Measurements from ENCODE around the gene SHB. TPM values are rescaled to one million over a fixed set of nuclear protein-coding genes. Genes with fewer than 3 reads are reported as not detected.

The SHB gene
- total RNA-seq, 1 experiment from 2014 or later: 28.7 TPM

GRCh38 chr9:37915911-37916470 lies 153.0 kb downstream of the SHB start:
- H3K9ac ChIP-seq (ENCODE audit: low read length): no peak overlapping the region
- POLR2A ChIA-PET: interaction anchor here (0.8 kb wide), 1 partner anchor 35 kb away, joined by 4 read pairs; no protein-coding TSS in a partner anchor
- DNase-seq (ENCODE audit: low read depth, low spot score): no peak
- H3K4me3 ChIP-seq (replicated peaks in 1 of 2; ENCODE audit: low read depth in 1 of 2, low read length in 2 of 2): no peak overlapping the region
- H3K9me3 ChIP-seq (ENCODE audit: control insufficient read depth in 1 of 2, insufficient read depth in 1 of 2, low read depth in 1 of 2, low read length in 2 of 2): no peaks in the 10 kb centered on the region
- H4K20me1 ChIP-seq (ENCODE audit: insufficient read depth): no peaks in the 10 kb centered on the region
- CTCF ChIA-PET: interaction anchor here (1.3 to 4.9 kb wide), 3 partner anchors 172 to 348 kb away, joined by 5 to 54 read pairs (median 27); no protein-coding TSS in a partner anchor
- peaks cover 7 to 17% of the 10 kb centered on the region in 2 experiments; a peak in 2 of 4 replicates for H3K36me3 ChIP-seq (ENCODE audit: control insufficient read depth in 1 of 2, insufficient read depth in 2 of 2, low read length in 2 of 2)
- H3K27me3 ChIP-seq (ENCODE audit: insufficient read depth, low read length): no peaks in the 10 kb centered on the region
- TF ChIP-seq ZFX (IDR thresholded peaks at IDR 0.05) (no peak), ZBTB33 (IDR thresholded peaks at IDR 0.05; ENCODE audit: extremely low read depth, insufficient replicate concordance, low read length) (no peak), CEBPB (IDR thresholded peaks at IDR 0.05; ENCODE audit: low read depth) (no peak)
- no peak overlapping the region for H2AFZ ChIP-seq (ENCODE audit: low read depth, low read length, poor library complexity, severe bottlenecking)
- peaks cover 0 to 5% of the 10 kb centered on the region in 2 experiments; a peak in 1 of 4 replicates for H3K4me1 ChIP-seq (ENCODE audit: control insufficient read depth in 1 of 2, insufficient read depth in 2 of 2, low read length in 2 of 2)
- H3K9me2 ChIP-seq (ENCODE audit: insufficient read depth): no peaks in the 10 kb centered on the region
- H3K79me2 ChIP-seq (ENCODE audit: insufficient read depth, low read length): no peaks in the 10 kb centered on the region
- no TSS peak for BruUV-seq (replicated peaks)
- RAD21 ChIA-PET (ENCODE audit: low non-redundant PET in 1 of 2, low total read pairs in 2 of 2, uncharacterized antibody in 2 of 2, unreplicated experiment in 2 of 2): no interaction called here
- H3K4me2 ChIP-seq (ENCODE audit: low read length): no peak overlapping the region
- intact Hi-C loops (cut with micrococcal nuclease): loop anchor here (5.0 kb wide), 1 partner anchor 51 kb away; no protein-coding TSS in a partner anchor
- no peak overlapping the region for H3K27ac ChIP-seq (ENCODE audit: low read depth, low read length)
- ATAC-seq: no peak

- intact Hi-C loops (cut with micrococcal nuclease): loop anchor here (5.0 kb wide), 2 partner anchors 37 to 52 kb away; no protein-coding TSS in a partner anchor
- H3K4me3 ChIP-seq (replicated peaks in 1 of 2; ENCODE audit: low read depth in 1 of 2, low read length in 2 of 2): no peak overlapping the region
- TF ChIP-seq CTCF (IDR thresholded peaks at IDR 0.05 in 2 of 3, conservative IDR thresholded peaks at IDR 0.05 in 1 of 3; ENCODE audit: borderline replicate concordance in 1 of 3, insufficient read depth in 1 of 3, low read depth in 2 of 3, low read length in 2 of 3) (no peak), CEBPB (IDR thresholded peaks at IDR 0.05; ENCODE audit: low read depth) (no peak), ZFX (IDR thresholded peaks at IDR 0.05) (no peak), SP1 (IDR thresholded peaks at IDR 0.05; ENCODE audit: low read depth) (no peak), EZH2 (IDR thresholded peaks at IDR 0.05) (no peak), RAD21 (IDR thresholded peaks at IDR 0.05; ENCODE audit: low read depth) (no peak), ZBTB33 (IDR thresholded peaks at IDR 0.05; ENCODE audit: extremely low read depth, insufficient replicate concordance, low read length) (no peak), ZNF274 (IDR thresholded peaks at IDR 0.05; ENCODE audit: low read depth, low read length) (no peak), ATF3 (IDR thresholded peaks at IDR 0.05) (no peak)
Measured at GRCh38 chr9:37914701-37915358, 154.2 kb downstream of the SHB start.

More at GRCh38 chr9:37914701-37915358, 154.2 kb downstream of the SHB start:
- Histone ChIP-seq H3K79me2 (ENCODE audit: insufficient read depth, low read length) (no peaks in the 10 kb centered on the region), H3K36me3 (ENCODE audit: control insufficient read depth in 1 of 2, insufficient read depth in 2 of 2, low read length in 2 of 2) (peaks cover 6 to 14% of the 10 kb centered on the region in 2 experiments; a peak in 2 of 4 replicates), H3K9me2 (ENCODE audit: insufficient read depth) (no peaks in the 10 kb centered on the region), H3K9ac (ENCODE audit: low read length) (no peak overlapping the region), H3K9me3 (ENCODE audit: control insufficient read depth in 1 of 2, insufficient read depth in 1 of 2, low read depth in 1 of 2, low read length in 2 of 2) (no peaks in the 10 kb centered on the region), H3K27ac (ENCODE audit: low read depth, low read length) (no peak overlapping the region), H3K4me1 (ENCODE audit: control insufficient read depth in 1 of 2, insufficient read depth in 2 of 2, low read length in 2 of 2) (peaks cover 0 to 5% of the 10 kb centered on the region in 2 experiments; a peak in 1 of 4 replicates), H3K4me2 (ENCODE audit: low read length) (no peak overlapping the region), H4K20me1 (ENCODE audit: insufficient read depth) (no peaks in the 10 kb centered on the region), H2AFZ (ENCODE audit: low read depth, low read length, poor library complexity, severe bottlenecking) (no peak overlapping the region), H3K27me3 (ENCODE audit: insufficient read depth, low read length) (no peaks in the 10 kb centered on the region)
- POLR2A ChIA-PET: interaction anchor here (0.6 kb wide), 1 partner anchor 502 kb away, joined by 3 read pairs; no protein-coding TSS in a partner anchor
- DNase-seq (ENCODE audit: low read depth, low spot score): no peak
- RAD21 ChIA-PET (ENCODE audit: low non-redundant PET in 1 of 2, low total read pairs in 2 of 2, uncharacterized antibody in 2 of 2, unreplicated experiment in 2 of 2): interaction anchor here in 1 of 2 experiments (1.6 kb wide), 1 partner anchor 133 kb away, joined by 5 read pairs; no protein-coding TSS in a partner anchor
- no peak for ATAC-seq
- CTCF ChIA-PET: interaction anchor here (3.0 to 4.9 kb wide), 2 partner anchors 173 to 349 kb away, joined by 27 to 54 read pairs; no protein-coding TSS in a partner anchor
- no TSS peak for BruUV-seq (replicated peaks)
